Measurements from ENCODE around the gene CSMD2.

CSMD2 gene

DNA sequence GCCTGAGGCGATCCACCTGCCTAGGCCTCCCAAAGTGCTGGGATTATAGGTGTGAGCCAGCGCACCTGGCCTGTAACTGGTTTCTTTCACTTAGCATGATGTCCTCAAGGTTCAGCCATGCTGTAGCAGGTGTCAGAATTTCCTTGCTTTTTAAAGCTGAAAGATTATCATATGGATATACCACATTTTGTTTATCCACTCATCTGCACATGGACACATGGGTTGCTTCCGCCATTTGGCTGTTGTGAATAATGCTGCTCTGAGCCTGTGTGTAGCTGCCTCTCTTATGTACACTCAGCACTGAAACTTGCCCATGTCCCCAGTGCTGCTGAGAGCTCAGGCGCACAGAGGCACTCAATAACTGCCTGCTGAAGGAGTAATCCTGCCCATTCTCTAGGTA lies 11.8 kb downstream of the CSMD2 start:
- DNase-seq: no peak

- DNase-seq: no peak
Observed at GRCh38 chr1:34149501-34149900, 15.5 kb downstream of the CSMD2 start.

DNA sequence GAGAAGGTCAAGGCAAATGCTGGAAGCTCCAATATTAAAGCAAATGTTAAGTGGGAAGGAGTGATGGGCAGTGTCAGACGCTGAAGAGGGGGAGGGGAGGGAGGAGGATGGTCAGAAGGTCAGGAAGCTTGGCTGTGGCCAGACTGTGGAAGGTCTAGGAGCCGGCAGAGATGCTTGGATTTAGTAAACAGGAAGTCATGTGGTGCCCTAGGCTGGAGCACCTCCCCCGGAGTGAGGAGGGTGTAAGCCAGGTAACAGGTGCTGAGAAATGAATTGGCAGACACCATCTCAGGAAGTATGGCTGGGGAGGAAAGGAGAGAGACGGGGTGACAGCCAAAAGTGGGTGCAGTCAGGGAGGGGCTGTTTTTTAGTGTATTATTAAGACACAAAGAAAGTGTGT lies 17.7 kb downstream of the CSMD2 start:
- DNase-seq: no peak

- no peak for DNase-seq
Observed at GRCh38 chr1:34144766-34145165, 20.3 kb downstream of the CSMD2 start.

- DNase-seq: no peak
Observed at GRCh38 chr1:34143975-34144374, 21.1 kb downstream of the CSMD2 start.

GRCh38 chr1:34140011-34140676 lies 24.9 kb downstream of the CSMD2 start:
- DNase-seq: no peak

DNA sequence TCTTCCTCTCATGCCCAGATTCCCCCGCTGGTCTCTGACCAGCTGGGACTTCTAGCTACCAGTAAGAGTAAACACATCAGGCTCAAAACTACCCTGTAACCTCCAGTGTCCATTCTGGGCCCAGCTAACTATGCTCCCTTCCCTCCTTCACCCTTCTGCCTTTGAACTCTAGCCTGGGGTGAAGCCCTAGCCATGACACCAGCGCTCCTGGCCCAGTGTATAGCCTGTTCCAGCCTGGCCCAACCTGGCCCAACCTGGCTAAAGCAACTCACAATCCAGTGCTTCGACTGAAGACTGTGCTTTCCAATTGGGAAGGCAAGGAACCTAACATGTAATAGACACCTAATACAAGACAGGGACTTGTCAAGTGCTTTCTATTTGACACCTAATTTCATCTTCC lies 27.6 kb downstream of the CSMD2 start:
- DNase-seq: no peak

DNA sequence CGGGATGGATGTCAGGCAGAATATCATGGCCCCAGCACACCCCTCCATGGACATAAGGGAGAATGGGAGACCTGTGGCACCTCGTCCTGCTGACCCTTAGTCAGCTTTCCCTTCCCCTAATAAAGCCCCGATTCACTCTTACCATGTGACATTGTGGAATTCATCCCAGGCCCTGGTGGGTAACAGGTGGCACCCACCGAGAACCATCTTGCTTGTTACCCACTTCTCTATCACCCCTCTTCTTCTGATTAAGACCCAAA lies 32.9 kb downstream of the CSMD2 start:
- no peak for DNase-seq

- DNase-seq: no peak
Observed at GRCh38 chr1:34131396-34132160, 33.5 kb downstream of the CSMD2 start.

DNA sequence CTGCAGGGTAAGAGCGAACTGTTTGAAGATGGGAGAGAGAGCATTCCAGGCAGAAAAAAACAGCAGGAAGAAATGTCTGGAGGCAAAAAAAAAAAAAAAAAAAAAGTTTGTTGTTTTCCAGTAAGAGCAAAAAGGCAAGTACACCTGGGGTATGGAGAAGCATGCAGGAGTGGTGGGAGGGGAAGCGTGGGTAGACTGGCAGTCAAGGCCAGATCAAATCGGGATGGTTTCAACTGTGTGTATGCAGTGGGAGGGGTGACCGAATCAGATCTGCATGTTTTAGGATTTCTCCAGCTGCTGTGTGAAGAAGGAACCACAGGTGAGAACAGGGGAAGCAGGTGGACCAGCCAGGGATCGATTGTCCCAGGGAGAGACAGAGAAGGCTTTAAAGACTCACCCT lies 34.7 kb downstream of the CSMD2 start:
- no peak for DNase-seq

DNA sequence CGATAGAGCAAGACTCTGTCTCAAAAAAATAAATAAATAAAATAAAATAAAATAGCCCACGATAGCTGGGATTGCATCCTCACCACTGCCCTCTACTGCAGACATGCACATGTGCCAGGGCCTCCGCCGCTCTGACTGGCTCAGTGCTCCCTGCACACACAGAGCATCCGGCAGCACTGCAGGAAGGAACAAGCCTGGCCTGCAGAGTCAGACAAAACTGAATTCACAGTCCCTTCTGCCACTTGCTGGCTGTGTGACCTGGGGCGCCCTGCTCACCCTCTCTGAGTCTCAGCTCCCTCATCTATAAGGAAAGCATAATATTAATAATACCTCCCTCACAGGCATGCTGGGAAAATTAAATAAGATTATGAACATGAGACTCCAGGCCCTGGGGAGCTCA lies 35.4 kb downstream of the CSMD2 start:
- no peak for DNase-seq

DNA sequence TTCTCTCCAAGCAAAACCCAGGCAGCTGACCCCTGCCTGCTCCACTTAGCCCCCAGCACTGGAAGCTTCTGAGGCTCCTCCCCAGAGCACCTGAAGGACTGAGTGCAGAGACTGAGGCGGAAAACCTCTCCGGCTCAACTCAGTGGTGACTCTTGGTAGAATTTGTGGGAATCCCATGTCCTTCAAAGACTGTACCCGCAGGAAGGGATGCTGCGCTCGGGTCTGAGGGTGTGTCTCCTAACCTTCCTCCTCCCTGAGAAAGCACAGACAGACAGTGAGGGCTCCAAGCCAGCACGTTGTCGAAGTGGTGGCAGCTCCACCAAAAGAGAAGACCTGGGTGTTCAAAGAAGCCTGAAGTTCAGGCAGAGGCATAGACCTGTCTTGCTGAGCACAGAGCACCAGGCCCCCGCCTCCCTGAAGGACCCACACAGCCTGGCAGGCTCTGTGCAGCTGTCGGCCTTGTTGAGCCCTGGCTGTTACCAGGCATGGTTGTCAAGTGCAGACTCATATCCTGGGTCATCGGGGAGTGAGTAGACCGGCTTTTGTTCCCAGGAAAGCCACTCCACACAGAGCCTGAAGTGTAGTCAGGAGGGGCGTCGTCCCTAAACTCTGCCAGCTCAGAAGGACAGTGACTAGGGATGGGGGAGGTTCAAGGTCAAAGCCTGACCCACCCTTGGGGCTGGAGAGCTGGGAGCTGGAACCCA lies 36.7 kb downstream of the CSMD2 start:
- no peak for DNase-seq

- no peak for DNase-seq
Observed at GRCh38 chr1:34127006-34128000, 37.7 kb downstream of the CSMD2 start.

GRCh38 chr1:34126486-34126885 lies 38.5 kb downstream of the CSMD2 start:
- no peak for DNase-seq

DNA sequence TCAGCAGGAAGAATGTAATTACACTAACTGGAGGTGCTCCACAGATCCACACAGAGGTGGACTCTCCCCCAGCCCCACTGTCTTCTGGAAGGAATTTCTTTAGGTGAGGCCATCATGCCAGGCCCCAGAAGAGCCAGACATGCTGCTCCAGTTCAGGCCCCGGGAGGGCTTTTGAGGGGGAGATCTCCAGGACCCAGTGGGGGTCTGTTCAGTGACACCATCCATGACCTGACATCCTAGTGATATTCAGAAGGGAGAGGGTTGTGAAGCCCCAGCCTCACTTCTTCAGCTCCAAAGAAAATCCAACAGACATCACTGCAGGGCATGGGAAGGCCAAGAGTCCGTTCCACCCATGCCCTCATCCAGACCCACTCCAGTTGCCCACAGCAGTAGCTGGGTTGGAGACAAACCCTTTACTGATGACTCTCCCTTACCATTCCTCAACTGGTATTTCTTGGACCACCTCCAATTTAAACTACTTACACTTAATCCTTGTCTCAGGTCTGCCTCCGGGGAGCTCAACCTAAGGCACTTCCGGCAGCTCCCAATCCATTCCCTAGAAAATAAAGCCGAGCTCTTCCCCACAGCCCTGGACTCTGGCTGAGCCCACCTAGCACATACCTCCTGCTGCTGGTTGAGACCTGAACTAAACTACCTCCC lies 39.2 kb downstream of the CSMD2 start:
- DNase-seq: no peak

- no peak for DNase-seq
Observed at GRCh38 chr1:34122080-34122932, 42.7 kb downstream of the CSMD2 start.

- DNase-seq: no peak
Observed at GRCh38 chr1:34115233-34115632, 49.8 kb downstream of the CSMD2 start.

DNA sequence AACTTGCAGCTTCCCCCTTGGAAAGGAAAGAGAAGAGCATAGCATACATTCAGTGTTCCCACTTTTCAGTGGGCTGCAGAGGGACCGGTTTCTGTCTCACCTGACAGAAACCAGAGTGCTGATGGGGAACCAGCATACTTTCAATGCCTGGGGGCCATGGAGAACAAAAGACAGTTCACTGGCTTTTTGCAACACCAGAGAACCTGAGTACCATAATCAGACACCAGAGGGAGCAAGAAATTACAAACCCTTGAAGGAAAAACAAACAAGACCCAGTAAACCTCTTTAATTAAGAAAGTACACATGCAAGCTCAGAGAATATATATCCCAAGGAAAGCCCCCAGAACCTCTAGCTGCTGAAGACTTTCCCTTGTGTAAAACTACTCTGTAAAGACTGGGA lies 51.1 kb downstream of the CSMD2 start:
- no peak for DNase-seq

DNA sequence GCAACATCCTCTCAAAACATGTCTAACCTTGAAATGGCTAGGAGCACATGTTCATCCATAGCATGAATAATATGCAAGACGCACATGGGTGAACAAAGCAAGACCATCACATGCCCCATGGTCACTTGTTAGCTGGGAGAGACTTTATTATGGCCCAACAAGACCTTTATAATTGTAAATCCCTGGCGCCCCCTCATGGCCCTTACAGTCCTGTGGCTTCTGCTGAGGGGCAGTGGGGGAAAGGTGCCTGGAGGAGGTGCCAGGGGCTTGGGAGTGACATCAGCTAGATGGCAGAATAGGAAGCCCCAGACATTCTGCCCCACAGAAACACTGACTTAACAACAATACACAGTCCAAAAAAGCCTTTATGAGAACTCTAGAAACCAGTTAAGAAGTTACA lies 51.7 kb downstream of the CSMD2 start:
- no peak for DNase-seq

GRCh38 chr1:34108711-34109110 lies 56.3 kb downstream of the CSMD2 start:
- no peak for DNase-seq

DNA sequence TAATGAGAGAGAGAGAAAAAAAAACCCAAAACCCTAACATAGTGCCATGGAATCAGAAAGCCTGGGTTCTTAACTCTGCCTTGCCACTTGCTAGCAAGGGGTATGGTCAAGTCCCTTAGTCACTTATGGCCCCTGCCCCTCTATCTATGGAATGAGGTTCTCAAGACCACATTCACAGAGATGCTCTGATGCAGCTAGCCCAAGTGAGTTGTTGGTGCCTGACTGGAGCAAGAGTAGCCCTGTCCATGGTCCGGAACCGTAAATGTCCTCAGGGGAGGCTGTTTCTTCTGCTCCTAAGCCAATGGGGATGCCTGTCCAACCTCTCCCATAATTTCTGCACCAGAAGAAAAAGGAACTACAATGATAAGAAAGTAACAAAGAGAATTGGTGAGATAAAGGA lies 56.8 kb downstream of the CSMD2 start:
- DNase-seq: no peak

GRCh38 chr1:34101151-34101550 lies 63.9 kb downstream of the CSMD2 start:
- DNase-seq: no peak

All from DMS79 (cell line).